Liver (tissue), 3 donors: ENCODE results near the gene TNPO3.

Experiments used
- ATF3 ChIP-seq: IDR thresholded peaks from 2 replicates; pipeline ENCODE4 v1.6.1; 2016; ENCODE audit warnings: antibody characterized with exemption
- CTCF ChIP-seq: fragments of 150-350 bp; IDR thresholded peaks from 2 replicates; pipeline ENCODE4 v1.5.1; 2017; ENCODE audit warnings: improper control_type of control experiment, low read depth, low read length; ENCODE audit not compliant: missing input control
- EGR1 ChIP-seq, 2 donors: IDR thresholded peaks; 2 replicates each; pipeline ENCODE4 v1.6.1; 2016 to 2018; ENCODE audit warnings: antibody characterized with exemption in 2 of 2, low read depth in 2 of 2
- JUND ChIP-seq, 2 donors: IDR thresholded peaks; 2 replicates each; pipeline ENCODE4 v1.6.1; 2016; ENCODE audit warnings: antibody characterized with exemption in 2 of 2
- MAX ChIP-seq: IDR thresholded peaks from 2 replicates; pipeline ENCODE4 v1.6.1; 2016; ENCODE audit warnings: antibody characterized with exemption
- RAD21 ChIP-seq, 2 donors: IDR thresholded peaks; 2 replicates each; pipeline ENCODE4 v1.6.1; 2016; ENCODE audit warnings: antibody characterized with exemption in 2 of 2, mild to moderate bottlenecking in 2 of 2
- REST ChIP-seq: IDR thresholded peaks from 2 replicates; pipeline ENCODE4 v1.6.1; 2016; ENCODE audit warnings: antibody characterized with exemption, mild to moderate bottlenecking
- SP1 ChIP-seq: IDR thresholded peaks from 2 replicates; pipeline ENCODE4 v1.6.1; 2018; ENCODE audit warnings: antibody characterized with exemption, mild to moderate bottlenecking
- TAF1 ChIP-seq: conservative IDR thresholded peaks from 2 replicates; pipeline ENCODE4 v1.6.1; 2016; ENCODE audit warnings: antibody characterized with exemption, mild to moderate bottlenecking
- YY1 ChIP-seq: IDR thresholded peaks from 2 replicates; pipeline ENCODE4 v1.6.1; 2016; ENCODE audit warnings: antibody characterized with exemption, mild to moderate bottlenecking
- ZBTB33 ChIP-seq: IDR thresholded peaks from 2 replicates; pipeline ENCODE4 v1.6.1; 2016; ENCODE audit warnings: antibody characterized with exemption
- donor health status: healthy.
- donor health status: healthy.

GRCh38 chr7:128937647-128938543, 117.0 kb downstream of the TNPO3 start, which contains the start of gene IRF5:
- TF ChIP-seq CTCF = no peak
- TF ChIP-seq YY1 = no peak
- no peak for TF ChIP-seq MAX
- TF ChIP-seq REST = no peak
- TF ChIP-seq ZBTB33 = no peak
- TF ChIP-seq JUND (IDR thresholded peaks at IDR 0.05) = no peak
- TF ChIP-seq EGR1 (IDR thresholded peaks at IDR 0.05; ENCODE audit: low read depth in 2 of 2) = no peak
- TF ChIP-seq TAF1 = no peak
- no peak for TF ChIP-seq SP1
- TF ChIP-seq ATF3 = no peak
- TF ChIP-seq RAD21 (IDR thresholded peaks at IDR 0.05) = no peak
